GM20000 (cell line): ENCODE results near the gene DAB1.

ENCODE experiments used
- DNase-seq: peaks from one replicate; pipeline ENCODE4 v3.0.0; 2012; ENCODE audit warnings: low spot score
- TF ChIP-seq, protein P1 (sequence below): IDR thresholded peaks from 2 replicates; pipeline ENCODE4 v1.5.1; 2012; ENCODE audit warnings: mild to moderate bottlenecking, control low read depth; ENCODE audit errors: extremely low read depth, missing control alignments

The DAB1 gene

DNA sequence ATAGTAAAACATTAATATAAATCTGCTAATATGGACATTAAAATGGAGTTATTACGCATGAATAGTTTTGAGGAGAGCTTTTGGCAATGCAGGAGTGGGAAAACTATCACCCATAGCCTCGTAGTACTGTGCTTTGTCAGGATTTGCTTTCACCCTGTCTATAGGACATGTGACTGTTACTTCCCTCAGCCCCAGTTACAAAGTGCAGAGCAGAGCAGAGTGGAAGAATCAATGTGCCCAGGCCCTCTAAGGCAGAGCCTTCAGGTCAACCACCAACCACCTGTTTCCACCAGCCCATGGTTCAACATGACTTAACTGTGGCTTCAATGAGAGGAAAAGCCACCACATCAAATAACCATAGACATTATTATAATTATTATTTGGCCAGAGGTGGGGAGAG, 389.1 kb downstream of the DAB1 start:
- TF ChIP-seq, protein P1, sequence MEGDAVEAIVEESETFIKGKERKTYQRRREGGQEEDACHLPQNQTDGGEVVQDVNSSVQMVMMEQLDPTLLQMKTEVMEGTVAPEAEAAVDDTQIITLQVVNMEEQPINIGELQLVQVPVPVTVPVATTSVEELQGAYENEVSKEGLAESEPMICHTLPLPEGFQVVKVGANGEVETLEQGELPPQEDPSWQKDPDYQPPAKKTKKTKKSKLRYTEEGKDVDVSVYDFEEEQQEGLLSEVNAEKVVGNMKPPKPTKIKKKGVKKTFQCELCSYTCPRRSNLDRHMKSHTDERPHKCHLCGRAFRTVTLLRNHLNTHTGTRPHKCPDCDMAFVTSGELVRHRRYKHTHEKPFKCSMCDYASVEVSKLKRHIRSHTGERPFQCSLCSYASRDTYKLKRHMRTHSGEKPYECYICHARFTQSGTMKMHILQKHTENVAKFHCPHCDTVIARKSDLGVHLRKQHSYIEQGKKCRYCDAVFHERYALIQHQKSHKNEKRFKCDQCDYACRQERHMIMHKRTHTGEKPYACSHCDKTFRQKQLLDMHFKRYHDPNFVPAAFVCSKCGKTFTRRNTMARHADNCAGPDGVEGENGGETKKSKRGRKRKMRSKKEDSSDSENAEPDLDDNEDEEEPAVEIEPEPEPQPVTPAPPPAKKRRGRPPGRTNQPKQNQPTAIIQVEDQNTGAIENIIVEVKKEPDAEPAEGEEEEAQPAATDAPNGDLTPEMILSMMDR: no peak
- no peak for DNase-seq

DNA sequence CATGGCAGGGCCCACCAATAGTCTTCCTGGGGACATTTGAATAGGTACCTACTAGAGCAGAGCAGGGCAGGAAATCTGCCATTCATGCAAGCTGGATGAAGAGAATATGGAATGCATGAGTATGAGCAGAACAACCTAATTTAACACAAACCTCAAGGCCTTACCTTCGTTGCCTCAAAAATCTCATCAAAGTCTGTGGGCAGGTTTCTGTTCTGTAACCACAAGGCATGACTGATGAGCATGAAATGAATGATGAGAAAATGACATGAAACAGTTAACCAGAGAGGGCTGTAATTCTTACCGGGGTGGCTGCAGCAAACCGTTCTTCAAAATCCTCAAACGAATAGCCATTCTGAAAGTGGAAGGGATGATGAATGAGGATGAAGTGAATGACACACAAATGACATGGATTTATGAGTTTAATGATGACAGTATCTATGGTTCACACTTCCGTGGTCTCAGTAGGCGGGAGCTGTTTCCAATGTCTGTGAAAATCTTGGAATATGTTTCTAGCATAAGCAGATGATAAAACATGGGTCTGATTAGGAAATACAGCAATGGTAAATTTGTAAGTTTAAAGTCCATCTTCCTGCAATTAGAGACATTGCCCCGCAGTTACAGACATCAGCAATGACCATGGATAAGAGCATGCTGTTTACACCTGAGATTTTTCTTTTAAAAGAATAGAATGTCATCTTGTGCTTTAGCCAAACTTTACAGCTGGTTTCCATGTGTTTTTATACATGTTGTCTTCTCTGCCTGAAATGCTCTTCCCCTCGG, 390.4 kb downstream of the DAB1 start:
- TF ChIP-seq, protein P1: no peak
- DNase-seq: no peak

DNA sequence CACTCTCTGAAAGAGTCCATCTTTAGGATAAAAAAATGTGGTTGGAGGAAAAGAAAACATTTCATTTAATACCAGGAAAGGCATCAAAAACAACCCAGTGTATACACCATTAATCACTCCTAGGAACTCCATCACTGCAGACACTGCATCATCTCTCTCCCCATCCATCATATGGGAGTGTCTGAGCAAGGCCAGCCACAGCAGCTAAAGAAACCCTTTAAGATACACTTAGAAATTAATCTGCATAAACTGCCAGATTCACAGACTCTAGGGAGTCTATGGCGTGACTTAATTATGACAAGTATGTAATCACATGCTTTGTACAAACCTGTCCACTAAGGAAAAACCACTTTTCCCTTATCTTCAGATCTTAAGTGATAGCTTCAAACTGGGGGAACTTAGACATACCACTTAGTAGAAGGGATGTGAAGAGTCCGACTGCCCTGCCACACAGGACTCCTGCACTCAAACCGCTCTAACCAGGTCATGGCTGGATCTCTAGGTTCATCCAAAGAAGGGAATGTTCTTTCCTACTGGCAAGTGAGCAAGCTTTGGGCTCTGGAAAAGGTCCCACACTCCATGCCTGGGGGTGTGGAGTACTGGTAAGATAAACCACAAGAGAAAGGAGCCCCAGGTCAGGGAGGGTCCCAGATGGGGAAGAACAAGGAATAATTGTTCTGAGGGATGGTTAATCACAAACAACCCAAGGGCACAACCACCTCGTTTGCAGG, 397.1 kb downstream of the DAB1 start:
- TF ChIP-seq, protein P1: no peak

DNA sequence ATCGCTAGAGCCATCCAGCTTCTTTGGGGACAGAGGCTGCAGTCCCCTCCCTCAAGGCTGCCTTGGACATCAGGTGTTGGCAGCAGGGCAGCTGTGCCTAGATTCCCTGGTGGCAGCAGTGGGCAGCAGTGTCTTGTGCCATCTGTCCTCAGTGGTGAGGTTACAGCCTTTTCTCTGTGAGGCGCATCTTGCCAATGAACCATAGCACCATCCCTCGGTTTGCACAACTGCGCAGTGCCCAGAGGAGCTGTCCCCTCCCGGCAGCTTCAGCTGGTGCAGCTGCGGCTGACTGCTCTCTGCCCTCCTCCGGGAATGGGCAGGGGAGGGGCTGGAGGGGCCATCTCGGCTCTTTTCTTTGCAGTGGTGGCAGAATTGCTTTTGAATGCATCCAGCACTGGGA, 399.0 kb downstream of the DAB1 start:
- no peak for DNase-seq
- TF ChIP-seq, protein P1: no peak

More for the DNA sequence above, 397.1 kb downstream of the DAB1 start:
- DNase-seq: no peak

DNA sequence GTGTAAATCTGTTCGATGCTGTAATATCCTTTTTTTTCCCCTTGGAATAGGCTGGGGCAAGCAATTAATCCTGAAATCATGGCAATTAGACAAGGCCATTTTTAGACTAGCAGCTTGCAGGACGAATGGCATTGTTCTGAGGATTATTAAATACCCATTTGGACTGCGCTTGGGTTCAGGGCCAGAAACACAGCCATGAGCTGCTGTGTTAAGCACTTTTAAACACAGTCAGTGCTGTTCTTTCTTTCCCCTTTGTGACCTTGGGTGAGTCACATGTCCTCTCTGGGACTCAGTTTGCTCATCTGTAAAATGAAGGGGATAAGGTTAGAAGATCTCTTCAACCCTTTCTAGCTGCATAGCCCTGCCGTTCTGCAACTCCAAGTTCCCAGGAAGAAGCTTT, 399.4 kb downstream of the DAB1 start:
- TF ChIP-seq, protein P1: no peak
- no peak for DNase-seq

DNA sequence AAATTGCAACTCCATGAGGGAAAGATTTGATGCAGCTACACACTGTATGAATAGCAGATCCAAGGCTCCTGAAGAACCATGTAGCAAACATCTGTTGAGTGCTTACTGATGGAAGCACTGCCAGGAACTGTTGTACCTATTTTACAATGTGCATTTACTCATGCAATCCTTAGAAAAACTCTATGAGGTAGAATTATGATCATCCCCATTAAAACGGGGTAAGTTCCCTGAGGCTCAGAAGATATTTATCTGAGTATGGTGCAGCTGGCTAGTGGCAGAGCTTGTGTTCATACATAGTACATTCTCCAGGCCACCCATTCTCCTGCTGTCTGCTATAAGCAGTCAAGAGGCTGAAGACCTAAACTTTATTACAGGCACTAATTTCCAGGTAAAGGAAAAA, 403.6 kb downstream of the DAB1 start:
- DNase-seq: no peak
- TF ChIP-seq, protein P1: no peak

DNA sequence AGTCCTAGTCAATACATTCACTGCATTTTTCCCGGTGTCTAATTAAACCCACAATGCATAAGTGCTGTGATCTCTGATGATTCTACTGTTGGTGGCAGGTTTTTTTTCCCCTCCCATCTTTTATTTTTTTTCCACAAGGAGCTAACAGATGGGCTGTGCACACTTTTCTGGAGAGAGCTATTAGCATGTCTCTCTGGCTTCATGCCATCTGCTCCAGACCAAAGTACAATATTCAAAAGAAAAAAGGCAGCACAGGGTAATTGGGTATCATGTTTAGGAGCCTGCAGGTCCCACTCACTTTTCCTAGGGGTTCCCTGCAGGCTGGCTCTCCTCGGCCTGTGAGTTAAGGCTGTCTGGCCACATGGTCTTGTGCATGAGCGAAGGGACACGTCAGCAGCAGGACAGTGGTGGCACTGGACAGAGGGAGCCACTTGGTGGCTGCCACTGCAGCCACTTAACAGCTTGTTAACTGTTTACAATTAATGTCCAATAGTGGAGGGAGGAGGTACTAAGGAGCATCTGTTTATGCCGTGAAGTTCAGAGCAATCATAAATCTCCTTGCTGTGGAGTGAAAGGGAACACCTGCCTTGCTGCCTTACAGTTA, 404.5 kb downstream of the DAB1 start:
- TF ChIP-seq, protein P1: no peak
- DNase-seq: no peak
